Vagina (tissue), 2 donors: ENCODE data around the gene C11orf52. TPM values are rescaled to one million over a fixed set of nuclear protein-coding genes. Genes with fewer than 3 reads are reported as not detected.
A peak's percentile ranks its signal among the peaks of the same experiment; 100 is the strongest.

Source experiments
- DNase-seq, 2 donors: peaks; one replicate each; pipeline ENCODE4 v3.0.0-alpha.2; 2017; ENCODE audit errors: extremely low spot score in 2 of 2
- H3K27ac ChIP-seq: fragments of 200-600 bp; sonication (generic); one replicate; pipeline ENCODE4 v1.5.1; 2019
- H3K27me3 ChIP-seq: fragments of 200-600 bp; sonication (generic); one replicate; pipeline ENCODE4 v1.5.1; 2019
- H3K36me3 ChIP-seq, 2 donors: fragments of 200-600 bp; sonication (generic); one replicate each; pipeline ENCODE4 v1.5.1; 2017 to 2019
- H3K4me1 ChIP-seq: fragments of 200-600 bp; sonication (generic); one replicate; pipeline ENCODE4 v1.5.1; 2019
- H3K4me3 ChIP-seq, 2 donors: fragments of 200-600 bp; sonication (generic); 1 replicate in 1 of 2; 2 replicates in 1 of 2; pipeline ENCODE4 v1.5.1; 2016 to 2019
- H3K9me3 ChIP-seq: fragments of 200-600 bp; sonication (generic); one replicate; pipeline ENCODE4 v1.5.1; 2019
- POLR2A ChIP-seq, 2 donors: fragments of 450-650 bp; IDR thresholded peaks; one replicate each; pipeline ENCODE4 v1.6.1; 2017; ENCODE audit warnings: antibody characterized with exemption in 2 of 2, mild to moderate bottlenecking in 2 of 2, moderate library complexity in 2 of 2
- POLR2AphosphoS5 ChIP-seq, 2 donors: sonication (generic); formaldehyde crosslinking; IDR thresholded peaks; one replicate each; pipeline ENCODE4 v1.9.0; 2017; ENCODE audit warnings: antibody characterized with exemption in 2 of 2, mild to moderate bottlenecking in 2 of 2, low read depth in 1 of 2; ENCODE audit not compliant: insufficient read depth in 1 of 2
- intact Hi-C: fragments of 100-400 bp; cut with DNase I; formaldehyde crosslinking; loops from one replicate; pipeline ENCODE4 v1.15.1; 2023
- total RNA-seq: library from RNA; depleted of rRNA; stranded (reverse); fragments of >200 nt; gene quantifications from one replicate; pipeline ENCODE4 v1.2.3, GENCODE V29; 2016
- TF ChIP-seq, protein P1 (sequence below), 3 experiments: fragments of 450-650 bp in 2 of 3; fragments of 200-600 bp in 1 of 3; sonication (generic) in 1 of 3; IDR thresholded peaks; one replicate each; pipeline ENCODE4 v1.5.1; 2017 to 2019; ENCODE audit warnings: antibody characterized with exemption in 3 of 3, mild to moderate bottlenecking in 2 of 3, moderate library complexity in 2 of 3

Gene C11orf52
- total RNA-seq, 1 donor from 2014 or later: 1.5 TPM

DNA sequence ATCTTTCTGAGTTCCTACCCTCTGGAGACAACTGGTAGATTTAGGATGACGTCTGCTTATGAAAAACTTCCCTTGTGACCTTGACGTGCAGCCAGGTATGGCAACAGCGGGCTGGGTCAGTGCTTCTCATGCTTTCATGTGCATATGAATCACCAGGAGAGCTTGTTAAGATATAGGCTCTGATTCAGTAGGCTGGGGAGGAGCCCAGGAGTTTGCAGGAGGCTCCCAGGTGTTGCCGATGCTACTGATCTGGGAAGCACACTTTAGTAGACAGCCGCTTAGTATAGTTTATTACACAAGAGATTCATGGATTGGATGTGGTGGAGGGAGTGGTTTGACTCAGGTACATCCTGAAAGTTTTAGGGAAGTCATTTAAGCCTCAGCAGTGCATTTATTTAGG lies 42.2 kb downstream of the C11orf52 start:
- Histone ChIP-seq H3K27ac (peak overlapping the region; percentile 69), H3K36me3 (no peaks in the 10 kb centered on the region), H3K9me3 (no peaks in the 10 kb centered on the region), H3K4me1 (peaks cover 5% of the 10 kb centered on the region), H3K4me3 (no peak overlapping the region), H3K27me3 (no peaks in the 10 kb centered on the region)
- TF ChIP-seq POLR2AphosphoS5 (IDR thresholded peaks at IDR 0.05; ENCODE audit: insufficient read depth in 1 of 2, low read depth in 1 of 2) (peak in 1 of 2 donors; percentile 83), POLR2A (IDR thresholded peaks at IDR 0.05) (no peak)
- intact Hi-C loops: no loop called here
- peak in 1 of 2 donors; percentile 92 for DNase-seq

DNA sequence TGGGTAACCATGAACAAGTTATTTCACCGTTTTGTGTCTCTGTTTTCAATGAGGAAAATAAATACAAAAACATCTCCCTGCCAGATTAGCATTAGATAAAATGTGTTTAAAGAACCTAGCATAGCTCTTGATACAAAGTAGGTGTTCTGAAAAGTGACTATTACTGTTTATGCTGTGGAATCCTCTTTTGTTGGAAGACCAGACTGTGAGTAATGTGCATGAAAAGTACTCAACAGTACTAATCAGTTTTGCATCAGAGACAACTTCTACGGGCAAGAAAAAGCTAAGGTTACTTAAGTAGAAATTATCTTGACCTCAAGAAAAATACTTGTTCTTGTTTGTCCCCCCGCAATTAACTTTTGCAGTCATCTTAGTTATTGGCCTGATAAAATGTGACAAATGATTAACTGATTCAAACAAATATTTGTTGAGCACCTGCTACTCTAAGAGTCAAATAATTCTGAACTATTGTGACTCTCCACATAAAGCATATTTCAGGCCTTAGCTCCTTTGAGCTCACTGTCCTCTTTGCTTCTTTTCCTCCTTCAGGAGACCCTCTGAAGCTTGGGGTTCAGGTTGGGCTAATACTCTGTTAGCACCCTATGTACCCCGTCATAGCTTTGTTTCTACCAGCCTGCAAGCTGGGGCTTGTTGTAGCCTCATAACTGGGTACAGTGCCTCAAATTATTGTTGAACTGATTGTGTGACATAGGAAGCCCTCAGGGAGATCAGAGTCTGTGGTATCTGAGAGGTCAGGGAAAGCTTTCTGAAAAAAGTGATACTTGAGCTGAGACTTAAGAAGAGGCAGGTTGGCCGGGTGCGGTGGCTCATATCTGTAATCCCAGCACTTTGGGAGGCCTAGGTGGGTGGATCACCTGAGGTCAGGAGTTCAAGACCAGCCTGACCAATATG lies 42.9 kb downstream of the C11orf52 start:
- Histone ChIP-seq H3K36me3 (no peaks in the 10 kb centered on the region), H3K27me3 (no peaks in the 10 kb centered on the region), H3K9me3 (no peaks in the 10 kb centered on the region), H3K4me1 (peaks cover 5% of the 10 kb centered on the region), H3K4me3 (no peak overlapping the region), H3K27ac (no peak overlapping the region)
- peak in 1 of 2 donors; percentile 58 for DNase-seq
- intact Hi-C loops: no loop called here
- TF ChIP-seq POLR2A (IDR thresholded peaks at IDR 0.05): no peak
- TF ChIP-seq POLR2AphosphoS5 (IDR thresholded peaks at IDR 0.05; ENCODE audit: insufficient read depth in 1 of 2, low read depth in 1 of 2): no peak

DNA sequence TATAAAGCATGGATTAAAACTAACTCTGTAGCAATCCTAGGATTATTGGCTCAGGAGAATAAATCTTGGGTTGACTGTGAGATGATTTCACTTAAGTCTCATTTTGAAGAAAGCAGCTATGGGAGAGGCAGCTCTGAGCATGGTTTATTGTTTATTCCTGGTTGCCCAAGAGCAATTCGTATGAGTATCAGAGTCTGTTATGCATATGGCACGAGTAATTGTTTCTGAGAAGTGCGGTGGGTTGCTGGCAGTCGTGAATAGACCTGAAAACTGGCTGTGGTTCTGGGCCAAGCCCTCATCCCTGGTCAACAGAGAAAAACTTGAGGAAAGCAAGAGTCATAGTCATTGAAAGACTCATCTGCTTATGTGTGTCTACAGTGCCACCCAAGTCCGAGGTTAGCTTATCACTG lies 45.2 kb downstream of the C11orf52 start:
- peak in 1 of 2 donors; percentile 37 for DNase-seq
- H3K27ac ChIP-seq: no peak overlapping the region
- no peaks in the 10 kb centered on the region for H3K27me3 ChIP-seq
- intact Hi-C loops: no loop called here
- no peaks in the 10 kb centered on the region for H3K9me3 ChIP-seq
- TF ChIP-seq, protein P1, sequence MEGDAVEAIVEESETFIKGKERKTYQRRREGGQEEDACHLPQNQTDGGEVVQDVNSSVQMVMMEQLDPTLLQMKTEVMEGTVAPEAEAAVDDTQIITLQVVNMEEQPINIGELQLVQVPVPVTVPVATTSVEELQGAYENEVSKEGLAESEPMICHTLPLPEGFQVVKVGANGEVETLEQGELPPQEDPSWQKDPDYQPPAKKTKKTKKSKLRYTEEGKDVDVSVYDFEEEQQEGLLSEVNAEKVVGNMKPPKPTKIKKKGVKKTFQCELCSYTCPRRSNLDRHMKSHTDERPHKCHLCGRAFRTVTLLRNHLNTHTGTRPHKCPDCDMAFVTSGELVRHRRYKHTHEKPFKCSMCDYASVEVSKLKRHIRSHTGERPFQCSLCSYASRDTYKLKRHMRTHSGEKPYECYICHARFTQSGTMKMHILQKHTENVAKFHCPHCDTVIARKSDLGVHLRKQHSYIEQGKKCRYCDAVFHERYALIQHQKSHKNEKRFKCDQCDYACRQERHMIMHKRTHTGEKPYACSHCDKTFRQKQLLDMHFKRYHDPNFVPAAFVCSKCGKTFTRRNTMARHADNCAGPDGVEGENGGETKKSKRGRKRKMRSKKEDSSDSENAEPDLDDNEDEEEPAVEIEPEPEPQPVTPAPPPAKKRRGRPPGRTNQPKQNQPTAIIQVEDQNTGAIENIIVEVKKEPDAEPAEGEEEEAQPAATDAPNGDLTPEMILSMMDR (IDR thresholded peaks at IDR 0.05): no peak
- no peak for TF ChIP-seq POLR2A (IDR thresholded peaks at IDR 0.05)
- TF ChIP-seq POLR2AphosphoS5 (IDR thresholded peaks at IDR 0.05; ENCODE audit: insufficient read depth in 1 of 2, low read depth in 1 of 2): no peak
- no peaks in the 10 kb centered on the region for H3K36me3 ChIP-seq
- peaks cover 5% of the 10 kb centered on the region for H3K4me1 ChIP-seq
- H3K4me3 ChIP-seq: no peak overlapping the region

DNA sequence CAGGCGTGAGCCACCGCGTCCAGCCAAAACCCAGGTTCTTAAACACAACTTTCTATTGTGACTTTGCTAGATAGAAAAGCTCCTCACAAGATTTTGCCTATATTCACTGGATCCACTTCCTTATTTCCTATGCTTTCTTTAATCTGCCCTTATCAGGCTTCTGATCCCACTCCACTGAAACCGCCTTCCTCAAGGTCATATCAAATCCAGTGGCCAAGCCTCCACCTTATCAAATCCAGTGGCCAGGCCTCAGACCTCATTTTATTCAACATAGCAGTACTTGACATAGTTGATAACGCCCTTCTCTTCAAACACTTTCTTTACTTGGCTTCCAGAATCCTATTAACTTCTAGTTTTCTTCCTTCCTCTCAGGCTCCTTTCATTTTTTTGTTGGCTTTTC lies 48.0 kb downstream of the C11orf52 start:
- intact Hi-C loops: no loop called here
- Histone ChIP-seq H3K9me3 (no peaks in the 10 kb centered on the region), H3K27me3 (no peaks in the 10 kb centered on the region)

DNA sequence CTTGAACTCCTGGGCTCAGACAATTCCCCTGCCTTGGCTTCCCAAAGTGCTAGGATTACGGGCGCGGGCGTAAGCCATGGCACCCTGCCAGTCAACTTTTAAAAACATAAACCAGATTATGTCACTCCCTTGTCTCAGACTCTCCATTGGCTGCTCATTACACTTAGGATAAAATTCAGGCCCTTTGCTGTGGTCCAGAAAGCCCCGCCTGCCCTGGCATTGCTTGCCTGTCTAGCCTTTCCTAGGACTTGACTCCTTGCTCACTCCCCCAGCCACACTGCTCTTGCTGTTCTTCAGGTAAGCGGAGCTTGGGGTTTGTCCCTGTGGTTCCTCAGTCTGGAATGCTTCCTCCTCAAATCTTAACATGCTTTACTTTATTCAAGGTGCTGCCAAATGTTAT lies 48.9 kb downstream of the C11orf52 start:
- Histone ChIP-seq H3K9me3 (no peaks in the 10 kb centered on the region), H3K36me3 (no peaks in the 10 kb centered on the region), H3K27me3 (no peaks in the 10 kb centered on the region), H3K4me3 (no peak overlapping the region), H3K27ac (no peak overlapping the region), H3K4me1 (no peaks in the 10 kb centered on the region)
- TF ChIP-seq POLR2A (IDR thresholded peaks at IDR 0.05): no peak
- intact Hi-C loops: no loop called here
- peak in 1 of 2 donors; percentile 74 for DNase-seq

More for the DNA sequence above, 48.0 kb downstream of the C11orf52 start:
- Histone ChIP-seq H3K4me3 (no peak overlapping the region), H3K4me1 (peaks cover 3% of the 10 kb centered on the region), H3K27ac (no peak overlapping the region), H3K36me3 (no peaks in the 10 kb centered on the region)
- TF ChIP-seq, protein P1 (IDR thresholded peaks at IDR 0.05): no peak
- TF ChIP-seq POLR2A (IDR thresholded peaks at IDR 0.05): no peak
- no peak for TF ChIP-seq POLR2AphosphoS5 (IDR thresholded peaks at IDR 0.05; ENCODE audit: insufficient read depth in 1 of 2, low read depth in 1 of 2)
- peak in 1 of 2 donors; percentile 49 for DNase-seq

DNA sequence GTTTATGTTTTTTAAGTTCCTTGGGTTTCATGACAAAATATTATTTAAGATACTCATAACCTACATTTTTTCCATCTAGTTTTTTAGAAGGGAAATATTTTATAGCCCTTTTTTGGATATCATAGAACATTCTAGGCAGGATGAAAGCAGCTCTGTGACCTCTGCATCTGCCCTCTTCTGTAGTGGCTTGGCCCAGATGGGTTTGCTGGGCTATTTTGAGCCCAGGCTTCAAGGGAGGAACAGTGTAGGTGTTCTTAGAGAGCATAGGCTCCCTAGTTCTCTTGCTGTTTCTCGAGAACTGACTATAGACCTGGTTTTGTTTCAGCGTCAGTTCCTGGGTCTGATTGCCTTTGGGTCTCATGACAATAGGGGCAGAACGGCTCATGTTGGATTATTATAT lies 50.6 kb downstream of the C11orf52 start:
- DNase-seq: no peak
- H3K4me3 ChIP-seq: no peak overlapping the region
- TF ChIP-seq POLR2AphosphoS5 (IDR thresholded peaks at IDR 0.05; ENCODE audit: insufficient read depth in 1 of 2, low read depth in 1 of 2): no peak
- TF ChIP-seq, protein P1 (IDR thresholded peaks at IDR 0.05): no peak
- TF ChIP-seq POLR2A (IDR thresholded peaks at IDR 0.05): no peak
- no peak overlapping the region for H3K27ac ChIP-seq
- no peaks in the 10 kb centered on the region for H3K36me3 ChIP-seq
- intact Hi-C loops: no loop called here
- no peaks in the 10 kb centered on the region for H3K4me1 ChIP-seq
- no peaks in the 10 kb centered on the region for H3K27me3 ChIP-seq
- no peaks in the 10 kb centered on the region for H3K9me3 ChIP-seq
